ENCODE results near the gene SEC23A. TPM values are rescaled to one million over a fixed set of nuclear protein-coding genes. Genes with fewer than 3 reads are reported as not detected.
"Not testable (repeated sequence)": the region's sequence is repeated elsewhere in the genome, so short reads cannot be mapped to it uniquely, and the experiment has no call there.

SEC23A gene
- total RNA-seq (10 to 100 TPM; 42.5 to 58.2 (median 49.3) TPM), total RNA-seq (48.3 to 116 (median 84.1) reads per million in 29 experiments)
- total RNA-seq (2013): 72.1 TPM

- DNase-seq (peak; percentile 67 to 85 (median 78)), ATAC-seq (replicated peaks in 1 of 4) (peak; percentile 96 to 98 (median 97))
- peak within 1 kb of the TSS; percentile 96 to 98 for H3K27ac Mint-ChIP-seq
- ChIA-PET CTCF (interaction anchor here (0.6 to 2.7 kb wide), 6 partner anchors 11 to 164 kb away, joined by 3 to 15 read pairs (median 3); partner anchors contain the start of genes GEMIN2 (in 1 of the 2) and TRAPPC6B (in 1 of the 2)), POLR2A (interaction anchor here (0.5 to 4.0 kb wide), 12 partner anchors 11 to 602 kb away, joined by 3 to 24 read pairs (median 4); partner anchors contain the start of genes PNN (in 2 of the 2), GEMIN2 (in 1 of the 2) and TRAPPC6B (in 1 of the 2))
- peaks cover 11 to 26% of the 10 kb centered on the region in 2 experiments for H3K4me1 ChIP-seq (ENCODE audit: control insufficient read depth in 1 of 2, extremely low read depth in 1 of 2, insufficient read depth in 2 of 2, low read length in 2 of 2)
- no peaks in the 10 kb centered on the region for H3K27me3 Mint-ChIP-seq
- H3K27me3 ChIP-seq (replicated peaks in 1 of 2; ENCODE audit: control insufficient read depth in 2 of 2, extremely low read depth in 1 of 2, insufficient read depth in 2 of 2, low read length in 1 of 2): no peaks in the 10 kb centered on the region
- no peaks in the 10 kb centered on the region for H3K9me3 ChIP-seq
- peak within 1 kb of the TSS; percentile 61 to 82 for H3K4me3 ChIP-seq (ENCODE audit: control insufficient read depth in 1 of 2, extremely low read depth in 1 of 2, low read length in 1 of 2)
- H3K9me3 Mint-ChIP-seq: no peaks in the 10 kb centered on the region
- under 1% methylated on average over 38 of the region's 58 CpGs for WGBS (ENCODE audit: insufficient coverage)
- H3K4me3 Mint-ChIP-seq: peak within 1 kb of the TSS; percentile 93 to 97 (median 95)
- H3K4me1 Mint-ChIP-seq: peaks cover 40 to 48% (median 44%) of the 10 kb centered on the region in 3 donors
- H3K36me3 Mint-ChIP-seq: no peaks in the 10 kb centered on the region
- peak within 1 kb of the TSS; percentile 93 for H3K27ac ChIP-seq (ENCODE audit: low read length)
- no peaks in the 10 kb centered on the region for H3K36me3 ChIP-seq (ENCODE audit: control insufficient read depth in 2 of 2, extremely low read depth in 1 of 2, insufficient read depth in 1 of 2, low read length in 1 of 2)
These were observed at the start of gene SEC23A for GRCh38 chr14:39102969-39103957. Gene SEC23A (minus strand): TSS chr14:39103235. CDS start chr14:39096118, 7,117 bp downstream.

- H3K27me3 ChIP-seq (replicated peaks in 1 of 2; ENCODE audit: control insufficient read depth in 2 of 2, extremely low read depth in 1 of 2, insufficient read depth in 2 of 2, low read length in 1 of 2): no peaks in the 10 kb centered on the region
- H3K4me3 ChIP-seq (ENCODE audit: control insufficient read depth in 1 of 2, extremely low read depth in 1 of 2, low read length in 1 of 2): no peak overlapping the region
- H3K9me3 Mint-ChIP-seq: peaks cover 0 to 5% (median 3%) of the 10 kb centered on the region in 3 donors
- 75% methylated on average over 2 of the region's 7 CpGs for WGBS (ENCODE audit: insufficient coverage)
- H3K4me3 Mint-ChIP-seq: no peak overlapping the region
- CTCF ChIA-PET: no interaction called here
- peaks cover 0 to 15% of the 10 kb centered on the region in 2 donors for H3K36me3 ChIP-seq (ENCODE audit: control insufficient read depth in 2 of 2, extremely low read depth in 1 of 2, insufficient read depth in 1 of 2, low read length in 1 of 2)
- DNase-seq: no peak
- no peak overlapping the region for H3K27ac ChIP-seq (ENCODE audit: low read length)
- peaks cover 40% of the 10 kb centered on the region for H3K36me3 Mint-ChIP-seq
- peak overlapping the region in 1 of 2 donors; percentile 40 for H3K27ac Mint-ChIP-seq
- no peak for ATAC-seq (replicated peaks in 1 of 4)
- POLR2A ChIA-PET: interaction anchor here in 1 of 2 donors (0.6 kb wide), 1 partner anchor 72 kb away, joined by 6 read pairs; no protein-coding TSS in a partner anchor
- H3K9me3 ChIP-seq: no peaks in the 10 kb centered on the region
- H3K4me1 ChIP-seq (ENCODE audit: control insufficient read depth in 1 of 2, extremely low read depth in 1 of 2, insufficient read depth in 2 of 2, low read length in 2 of 2): no peaks in the 10 kb centered on the region
- no peaks in the 10 kb centered on the region for H3K27me3 Mint-ChIP-seq
- peaks cover 0 to 3% (median 0%) of the 10 kb centered on the region in 3 donors for H3K4me1 Mint-ChIP-seq
These were observed 42.4 kb upstream of the SEC23A start for GRCh38 chr14:39145266-39145966.

GRCh38 chr14:39143226-39143625 lies 40.2 kb upstream of the SEC23A start:
- H3K4me1 Mint-ChIP-seq; H3K9me3 Mint-ChIP-seq; H3K36me3 ChIP-seq (ENCODE audit: control insufficient read depth in 2 of 2, extremely low read depth in 1 of 2, insufficient read depth in 1 of 2, low read length in 1 of 2); H3K27me3 Mint-ChIP-seq; H3K4me3 Mint-ChIP-seq; POLR2A ChIA-PET; H3K27me3 ChIP-seq (replicated peaks in 1 of 2; ENCODE audit: control insufficient read depth in 2 of 2, extremely low read depth in 1 of 2, insufficient read depth in 2 of 2, low read length in 1 of 2); ATAC-seq (replicated peaks in 1 of 4); H3K27ac Mint-ChIP-seq; H3K9me3 ChIP-seq; DNase-seq; CTCF ChIA-PET; H3K4me1 ChIP-seq (ENCODE audit: control insufficient read depth in 1 of 2, extremely low read depth in 1 of 2, insufficient read depth in 2 of 2, low read length in 2 of 2); H3K4me3 ChIP-seq (ENCODE audit: control insufficient read depth in 1 of 2, extremely low read depth in 1 of 2, low read length in 1 of 2); H3K27ac ChIP-seq (ENCODE audit: low read length): not testable (repeated sequence)
- WGBS (ENCODE audit: insufficient coverage): no CpG with 5 or more reads among the region's 2 CpGs
- peaks cover 39% of the 10 kb centered on the region for H3K36me3 Mint-ChIP-seq

GRCh38 chr14:39141623-39142022 lies 38.6 kb upstream of the SEC23A start:
- POLR2A ChIA-PET; H3K4me1 Mint-ChIP-seq; H3K4me3 ChIP-seq (ENCODE audit: control insufficient read depth in 1 of 2, extremely low read depth in 1 of 2, low read length in 1 of 2); H3K4me1 ChIP-seq (ENCODE audit: control insufficient read depth in 1 of 2, extremely low read depth in 1 of 2, insufficient read depth in 2 of 2, low read length in 2 of 2); CTCF ChIA-PET; DNase-seq; H3K27me3 ChIP-seq (replicated peaks in 1 of 2; ENCODE audit: control insufficient read depth in 2 of 2, extremely low read depth in 1 of 2, insufficient read depth in 2 of 2, low read length in 1 of 2); H3K9me3 ChIP-seq; H3K27ac Mint-ChIP-seq; H3K9me3 Mint-ChIP-seq; H3K4me3 Mint-ChIP-seq; H3K27ac ChIP-seq (ENCODE audit: low read length); ATAC-seq (replicated peaks in 1 of 4); H3K27me3 Mint-ChIP-seq: not testable (repeated sequence)
- H3K36me3 Mint-ChIP-seq: peaks cover 35% of the 10 kb centered on the region
- H3K36me3 ChIP-seq (ENCODE audit: control insufficient read depth in 2 of 2, extremely low read depth in 1 of 2, insufficient read depth in 1 of 2, low read length in 1 of 2): peaks cover 0 to 12% of the 10 kb centered on the region in 2 donors
- no CpG with 5 or more reads among the region's 1 CpG for WGBS (ENCODE audit: insufficient coverage)

GRCh38 chr14:39140170-39140569 lies 37.1 kb upstream of the SEC23A start:
- peaks cover 0 to 5% (median 3%) of the 10 kb centered on the region in 3 donors for H3K9me3 Mint-ChIP-seq
- H3K36me3 ChIP-seq (ENCODE audit: control insufficient read depth in 2 of 2, extremely low read depth in 1 of 2, insufficient read depth in 1 of 2, low read length in 1 of 2): peaks cover 0 to 23% of the 10 kb centered on the region in 2 donors
- peaks cover 0 to 3% (median 0%) of the 10 kb centered on the region in 3 donors for H3K4me1 Mint-ChIP-seq
- H3K27me3 ChIP-seq (replicated peaks in 1 of 2; ENCODE audit: control insufficient read depth in 2 of 2, extremely low read depth in 1 of 2, insufficient read depth in 2 of 2, low read length in 1 of 2): no peaks in the 10 kb centered on the region
- ATAC-seq (replicated peaks in 1 of 4): no peak
- 83% methylated on average over 3 of the region's 3 CpGs for WGBS (ENCODE audit: insufficient coverage)
- no peak overlapping the region for H3K4me3 Mint-ChIP-seq
- CTCF ChIA-PET: no interaction called here
- DNase-seq: no peak
- no peaks in the 10 kb centered on the region for H3K9me3 ChIP-seq
- no peak overlapping the region for H3K4me3 ChIP-seq (ENCODE audit: control insufficient read depth in 1 of 2, extremely low read depth in 1 of 2, low read length in 1 of 2)
- no peaks in the 10 kb centered on the region for H3K27me3 Mint-ChIP-seq
- peaks cover 37% of the 10 kb centered on the region for H3K36me3 Mint-ChIP-seq
- H3K4me1 ChIP-seq (ENCODE audit: control insufficient read depth in 1 of 2, extremely low read depth in 1 of 2, insufficient read depth in 2 of 2, low read length in 2 of 2): no peaks in the 10 kb centered on the region
- no peak overlapping the region for H3K27ac ChIP-seq (ENCODE audit: low read length)
- POLR2A ChIA-PET: interaction anchor here (0.6 to 0.7 kb wide), 2 partner anchors 64 to 1012 kb away, joined by 5 to 9 read pairs; no protein-coding TSS in a partner anchor
- H3K27ac Mint-ChIP-seq: no peak overlapping the region

GRCh38 chr14:39138440-39138839 lies 35.4 kb upstream of the SEC23A start:
- Histone ChIP-seq H3K27me3 (replicated peaks in 1 of 2; ENCODE audit: control insufficient read depth in 2 of 2, extremely low read depth in 1 of 2, insufficient read depth in 2 of 2, low read length in 1 of 2) (no peaks in the 10 kb centered on the region), H3K9me3 (no peaks in the 10 kb centered on the region), H3K4me3 (ENCODE audit: control insufficient read depth in 1 of 2, extremely low read depth in 1 of 2, low read length in 1 of 2) (no peak overlapping the region), H3K4me1 (ENCODE audit: control insufficient read depth in 1 of 2, extremely low read depth in 1 of 2, insufficient read depth in 2 of 2, low read length in 2 of 2) (no peaks in the 10 kb centered on the region), H3K36me3 (ENCODE audit: control insufficient read depth in 2 of 2, extremely low read depth in 1 of 2, insufficient read depth in 1 of 2, low read length in 1 of 2) (peaks cover 7 to 27% of the 10 kb centered on the region in 2 donors), H3K27ac (ENCODE audit: low read length) (no peak overlapping the region)
- no CpG with 5 or more reads among the region's 1 CpG for WGBS (ENCODE audit: insufficient coverage)
- ATAC-seq (replicated peaks in 1 of 4): no peak
- no peaks in the 10 kb centered on the region for H3K27me3 Mint-ChIP-seq
- POLR2A ChIA-PET: interaction anchor here in 1 of 2 donors (0.6 kb wide), 1 partner anchor 41 kb away, joined by 3 read pairs; no protein-coding TSS in a partner anchor
- DNase-seq: no peak
- CTCF ChIA-PET: no interaction called here
- H3K4me3 Mint-ChIP-seq: no peak overlapping the region
- H3K4me1 Mint-ChIP-seq: peaks cover 0 to 3% (median 0%) of the 10 kb centered on the region in 3 donors
- H3K36me3 Mint-ChIP-seq: peaks cover 44% of the 10 kb centered on the region
- H3K27ac Mint-ChIP-seq: no peak overlapping the region
- peaks cover 0 to 5% (median 3%) of the 10 kb centered on the region in 3 donors for H3K9me3 Mint-ChIP-seq

Data from T-cell (primary cell).